ENCODE measurements around the gene NT5C2. TPM values are rescaled to one million over a fixed set of nuclear protein-coding genes. Genes with fewer than 3 reads are reported as not detected.
"Not testable (repeated sequence)": the region's sequence is repeated elsewhere in the genome, so short reads cannot be mapped to it uniquely, and the experiment has no call there.

Gene NT5C2
- total and polyA plus RNA-seq, 3 donors from 2014 or later: 105 to 125 (median 114) TPM

GRCh38 chr10:103177123-103177522 is 15.9 kb downstream of the NT5C2 start:
- TF ChIP-seq, protein P1, sequence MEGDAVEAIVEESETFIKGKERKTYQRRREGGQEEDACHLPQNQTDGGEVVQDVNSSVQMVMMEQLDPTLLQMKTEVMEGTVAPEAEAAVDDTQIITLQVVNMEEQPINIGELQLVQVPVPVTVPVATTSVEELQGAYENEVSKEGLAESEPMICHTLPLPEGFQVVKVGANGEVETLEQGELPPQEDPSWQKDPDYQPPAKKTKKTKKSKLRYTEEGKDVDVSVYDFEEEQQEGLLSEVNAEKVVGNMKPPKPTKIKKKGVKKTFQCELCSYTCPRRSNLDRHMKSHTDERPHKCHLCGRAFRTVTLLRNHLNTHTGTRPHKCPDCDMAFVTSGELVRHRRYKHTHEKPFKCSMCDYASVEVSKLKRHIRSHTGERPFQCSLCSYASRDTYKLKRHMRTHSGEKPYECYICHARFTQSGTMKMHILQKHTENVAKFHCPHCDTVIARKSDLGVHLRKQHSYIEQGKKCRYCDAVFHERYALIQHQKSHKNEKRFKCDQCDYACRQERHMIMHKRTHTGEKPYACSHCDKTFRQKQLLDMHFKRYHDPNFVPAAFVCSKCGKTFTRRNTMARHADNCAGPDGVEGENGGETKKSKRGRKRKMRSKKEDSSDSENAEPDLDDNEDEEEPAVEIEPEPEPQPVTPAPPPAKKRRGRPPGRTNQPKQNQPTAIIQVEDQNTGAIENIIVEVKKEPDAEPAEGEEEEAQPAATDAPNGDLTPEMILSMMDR (IDR thresholded peaks at IDR 0.05): no peak
- TF ChIP-seq POLR2A (IDR thresholded peaks at IDR 0.05): no peak
- no peaks in the 10 kb centered on the region for H3K4me1 ChIP-seq
- H3K27me3 ChIP-seq: no peaks in the 10 kb centered on the region
- 63 to 76% methylated on average over 1 of the region's 1 CpG for WGBS, 2 donors
- intact Hi-C loops (cut with DNase I; ENCODE audit: low total_unique reads): no loop called here
- H3K36me3 ChIP-seq (ENCODE audit: low read depth, missing control alignments): no peaks in the 10 kb centered on the region
- no peak overlapping the region for H3K27ac ChIP-seq
- no peak overlapping the region for H3K4me3 ChIP-seq
- no peaks in the 10 kb centered on the region for H3K9me3 ChIP-seq
- DNase-seq: no peak

GRCh38 chr10:103175580-103176285 is 17.3 kb downstream of the NT5C2 start:
- no peaks in the 10 kb centered on the region for H3K27me3 ChIP-seq
- H3K36me3 ChIP-seq (ENCODE audit: low read depth, missing control alignments): no peaks in the 10 kb centered on the region
- no peak overlapping the region for H3K4me3 ChIP-seq
- H3K4me1 ChIP-seq: no peaks in the 10 kb centered on the region
- WGBS, 2 donors: 88 to 91% methylated on average over 7 to 11 of the region's 11 CpGs
- no peaks in the 10 kb centered on the region for H3K9me3 ChIP-seq
- DNase-seq: no peak
- no peak for TF ChIP-seq POLR2A (IDR thresholded peaks at IDR 0.05)
- TF ChIP-seq, protein P1 (IDR thresholded peaks at IDR 0.05): no peak
- no peak overlapping the region for H3K27ac ChIP-seq
- intact Hi-C loops (cut with DNase I; ENCODE audit: low total_unique reads): no loop called here

DNA sequence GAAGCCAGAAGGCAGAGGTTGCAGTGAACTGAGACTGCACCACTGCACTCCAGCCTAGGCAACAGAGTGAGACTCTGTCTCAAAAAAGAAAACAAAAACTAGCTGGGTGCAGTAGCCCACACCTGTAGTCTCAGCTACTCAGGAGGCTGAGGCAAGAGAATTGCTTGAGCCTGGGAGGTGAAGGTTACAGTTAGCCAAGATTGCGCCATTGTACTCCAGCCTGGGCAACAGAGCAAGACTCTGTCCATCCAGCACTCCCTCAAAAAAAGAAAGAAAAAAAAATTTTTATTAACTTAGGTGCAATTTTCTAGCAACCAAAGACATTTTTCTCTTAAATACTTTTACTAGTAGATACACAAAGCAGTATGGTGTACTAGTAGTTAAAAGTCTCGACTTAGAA is 18.7 kb downstream of the NT5C2 start:
- H3K4me1 ChIP-seq; H3K27ac ChIP-seq; H3K4me3 ChIP-seq; DNase-seq; H3K9me3 ChIP-seq; H3K36me3 ChIP-seq (ENCODE audit: low read depth, missing control alignments); intact Hi-C loops (cut with DNase I; ENCODE audit: low total_unique reads); H3K27me3 ChIP-seq: not testable (repeated sequence)
- 94 to 95% methylated on average over 2 of the region's 2 CpGs for WGBS, 2 donors

DNA sequence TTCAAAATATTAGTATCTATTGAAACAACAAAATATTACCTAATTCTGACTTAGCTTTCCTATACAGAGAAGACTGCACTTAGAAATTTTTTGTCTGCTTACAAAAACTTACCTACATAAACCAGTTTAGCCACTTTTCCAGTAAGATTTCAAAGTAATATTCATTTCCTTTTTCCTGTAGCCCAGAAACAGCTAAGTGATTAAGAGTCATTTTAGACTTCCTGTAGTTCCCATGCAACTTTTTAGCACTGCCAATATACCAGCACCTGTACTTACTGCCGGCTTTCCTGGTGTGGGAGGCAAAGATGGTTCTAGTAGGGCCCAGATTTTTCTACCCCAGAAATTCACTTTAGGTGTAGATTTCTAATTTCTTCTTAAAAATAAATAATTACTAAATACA is 21.8 kb downstream of the NT5C2 start:
- intact Hi-C loops (cut with DNase I; ENCODE audit: low total_unique reads): no loop called here
- no peak for DNase-seq
- Histone ChIP-seq H3K9me3 (no peaks in the 10 kb centered on the region), H3K36me3 (ENCODE audit: low read depth, missing control alignments) (no peaks in the 10 kb centered on the region), H3K4me1 (no peaks in the 10 kb centered on the region), H3K27ac (no peak overlapping the region), H3K4me3 (no peak overlapping the region), H3K27me3 (no peaks in the 10 kb centered on the region)
- WGBS, 2 donors: 71 to 82% methylated on average over 1 of the region's 1 CpG
- TF ChIP-seq POLR2A (IDR thresholded peaks at IDR 0.05): no peak

DNA sequence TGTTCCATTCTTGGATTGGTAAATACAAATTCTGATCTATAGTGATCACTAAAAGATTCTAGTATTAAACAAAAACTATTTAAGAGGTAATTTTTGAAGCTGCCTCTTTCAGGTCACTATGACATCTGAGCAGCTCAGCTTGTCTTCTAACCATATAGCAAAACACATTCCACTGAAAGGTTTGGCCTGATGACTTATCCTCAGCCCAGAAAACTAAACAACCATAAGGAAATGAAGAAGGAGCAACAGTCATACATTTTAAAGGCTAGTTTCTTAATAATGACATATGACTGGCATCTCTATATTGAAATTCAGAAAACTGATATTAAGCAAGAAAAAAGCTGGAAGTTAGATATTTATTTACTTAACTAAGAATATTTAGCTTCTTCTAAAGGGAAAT is 24.6 kb downstream of the NT5C2 start:
- Histone ChIP-seq H3K4me3 (no peak overlapping the region), H3K9me3 (no peaks in the 10 kb centered on the region), H3K27me3 (no peaks in the 10 kb centered on the region), H3K27ac (no peak overlapping the region), H3K4me1 (no peaks in the 10 kb centered on the region), H3K36me3 (ENCODE audit: low read depth, missing control alignments) (no peaks in the 10 kb centered on the region)
- TF ChIP-seq POLR2A (IDR thresholded peaks at IDR 0.05): no peak
- no peak for DNase-seq
- intact Hi-C loops (cut with DNase I; ENCODE audit: low total_unique reads): no loop called here

DNA sequence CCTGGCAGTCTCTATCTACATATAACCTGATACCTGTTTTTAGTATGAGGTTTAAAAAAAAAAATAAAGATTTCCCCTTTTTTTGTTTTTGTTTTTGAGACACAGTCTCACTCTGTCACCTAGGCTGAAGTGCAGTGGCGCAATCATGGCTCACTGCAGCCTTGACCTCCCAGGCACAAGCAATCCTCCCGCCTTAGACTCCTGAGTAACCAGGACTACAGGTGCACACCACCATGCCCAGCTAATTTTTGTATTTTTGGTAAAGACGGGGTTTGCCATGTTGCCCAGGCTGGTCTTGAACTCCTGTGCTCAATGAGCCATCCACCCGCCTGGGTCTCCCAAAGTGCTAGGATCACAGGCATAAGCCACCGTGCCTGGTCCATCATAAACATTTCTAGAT is 25.5 kb downstream of the NT5C2 start:
- H3K4me1 ChIP-seq; H3K27me3 ChIP-seq; H3K27ac ChIP-seq; intact Hi-C loops (cut with DNase I; ENCODE audit: low total_unique reads); H3K4me3 ChIP-seq; H3K36me3 ChIP-seq (ENCODE audit: low read depth, missing control alignments); DNase-seq; H3K9me3 ChIP-seq: not testable (repeated sequence)
- 91 to 96% methylated on average over 5 of the region's 5 CpGs for WGBS, 2 donors

- no peak overlapping the region for H3K4me3 ChIP-seq
- DNase-seq: no peak
- H3K27ac ChIP-seq: no peak overlapping the region
- H3K9me3 ChIP-seq: no peaks in the 10 kb centered on the region
- no peaks in the 10 kb centered on the region for H3K27me3 ChIP-seq
- H3K4me1 ChIP-seq: no peaks in the 10 kb centered on the region
- TF ChIP-seq POLR2A (IDR thresholded peaks at IDR 0.05): no peak
- TF ChIP-seq, protein P1 (IDR thresholded peaks at IDR 0.05): no peak
- WGBS, 2 donors: 89% methylated on average over 3 of the region's 3 CpGs
- intact Hi-C loops (cut with DNase I; ENCODE audit: low total_unique reads): no loop called here
- H3K36me3 ChIP-seq (ENCODE audit: low read depth, missing control alignments): no peaks in the 10 kb centered on the region
Observed at GRCh38 chr10:103166523-103166922, 26.5 kb downstream of the NT5C2 start.

DNA sequence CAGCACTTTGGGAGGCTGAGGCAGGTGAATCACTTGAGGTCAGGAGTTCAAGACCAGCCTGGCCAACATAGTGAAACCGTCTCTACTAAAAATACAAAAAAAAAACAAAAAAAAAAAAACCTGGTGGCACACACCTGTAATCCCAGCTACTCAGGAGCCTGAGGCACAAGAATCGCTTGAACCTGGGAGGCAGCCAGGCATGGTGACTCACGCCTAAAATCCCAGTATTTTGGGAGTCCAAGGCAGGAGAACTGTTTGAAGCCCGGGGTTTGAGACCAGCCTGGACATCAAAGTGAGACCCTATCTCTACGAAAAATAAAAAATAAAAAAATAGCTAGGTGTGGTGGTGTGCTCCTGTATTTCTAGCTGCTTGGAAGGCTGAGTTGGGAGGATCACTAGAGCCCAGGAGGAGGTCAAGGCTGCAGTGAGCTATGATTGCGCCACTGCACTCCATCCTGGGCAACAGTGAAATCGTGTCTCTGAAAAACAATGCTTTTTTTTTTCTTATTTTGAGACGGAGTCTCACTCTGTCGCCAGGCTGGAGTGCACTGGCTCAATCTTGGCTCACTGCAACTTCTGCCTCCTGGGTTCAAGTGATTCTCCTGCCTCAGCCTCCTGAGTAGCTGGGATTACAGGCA is 29.2 kb downstream of the NT5C2 start:
- H3K27me3 ChIP-seq; H3K36me3 ChIP-seq (ENCODE audit: low read depth, missing control alignments); H3K9me3 ChIP-seq; intact Hi-C loops (cut with DNase I; ENCODE audit: low total_unique reads); H3K4me3 ChIP-seq; H3K4me1 ChIP-seq; DNase-seq; H3K27ac ChIP-seq: not testable (repeated sequence)
- 89 to 92% methylated on average over 9 of the region's 9 CpGs for WGBS, 2 donors

Data from testis (tissue), 3 donors.